T-helper 22 cell (primary cell): ENCODE measurements around the gene NOTCH2NLA.
"Not testable (repeated sequence)": the region's sequence is repeated elsewhere in the genome, so short reads cannot be mapped to it uniquely, and the experiment has no call there.

ENCODE experiments used
- DNase-seq: peaks from one replicate; pipeline ENCODE4 v3.0.0-alpha.2; 2020; ENCODE audit warnings: low read depth

Gene NOTCH2NLA

GRCh38 chr1:146228710-146229477 is at the start of gene NOTCH2NLA:
Gene NOTCH2NLA (minus strand): TSS chr1:146229021. CDS start chr1:146189337, 39,684 bp downstream.
- peak; percentile 12 for DNase-seq

GRCh38 chr1:146278346-146278745 is 49.5 kb upstream of the NOTCH2NLA start:
- not testable (repeated sequence) for DNase-seq

GRCh38 chr1:146277087-146277486 is 48.3 kb upstream of the NOTCH2NLA start:
- not testable (repeated sequence) for DNase-seq

GRCh38 chr1:146274083-146274482 is 45.3 kb upstream of the NOTCH2NLA start:
- not testable (repeated sequence) for DNase-seq

GRCh38 chr1:146273194-146273593 is 44.4 kb upstream of the NOTCH2NLA start:
- DNase-seq: not testable (repeated sequence)

- DNase-seq: not testable (repeated sequence)
Observed at GRCh38 chr1:146272734-146273133, 43.9 kb upstream of the NOTCH2NLA start.

GRCh38 chr1:146271977-146272376 is 43.2 kb upstream of the NOTCH2NLA start:
- not testable (repeated sequence) for DNase-seq

GRCh38 chr1:146270129-146270528 is 41.3 kb upstream of the NOTCH2NLA start:
- DNase-seq: not testable (repeated sequence)

- not testable (repeated sequence) for DNase-seq
Observed at GRCh38 chr1:146266179-146266748, 37.4 kb upstream of the NOTCH2NLA start.

GRCh38 chr1:146264761-146265160 is 35.9 kb upstream of the NOTCH2NLA start:
- DNase-seq: not testable (repeated sequence)

- not testable (repeated sequence) for DNase-seq
Observed at GRCh38 chr1:146260006-146260730, 31.3 kb upstream of the NOTCH2NLA start.

GRCh38 chr1:146257992-146258552 is 29.3 kb upstream of the NOTCH2NLA start:
- DNase-seq: not testable (repeated sequence)

GRCh38 chr1:146254569-146255197 is 25.9 kb upstream of the NOTCH2NLA start:
- not testable (repeated sequence) for DNase-seq

GRCh38 chr1:146253249-146253855 is 24.5 kb upstream of the NOTCH2NLA start:
- DNase-seq: not testable (repeated sequence)

GRCh38 chr1:146251523-146251922 is 22.7 kb upstream of the NOTCH2NLA start:
- DNase-seq: not testable (repeated sequence)

GRCh38 chr1:146248643-146249042 is 19.8 kb upstream of the NOTCH2NLA start:
- not testable (repeated sequence) for DNase-seq

GRCh38 chr1:146236626-146237025 is 7.8 kb upstream of the NOTCH2NLA start:
- not testable (repeated sequence) for DNase-seq

- DNase-seq: not testable (repeated sequence)
Observed at GRCh38 chr1:146236026-146236601, 7.3 kb upstream of the NOTCH2NLA start.

GRCh38 chr1:146228144-146228682 is 608 bp downstream of the NOTCH2NLA start:
- peak; percentile 1 for DNase-seq

- DNase-seq: not testable (repeated sequence)
Observed at GRCh38 chr1:146174531-146174930, 54.3 kb downstream of the NOTCH2NLA start.

GRCh38 chr1:146167740-146168139 is 61.1 kb downstream of the NOTCH2NLA start:
- DNase-seq: not testable (repeated sequence)
